IMR-90 (cell line): ENCODE measurements around the gene CSK. TPM values are rescaled to one million over a fixed set of nuclear protein-coding genes. Genes with fewer than 3 reads are reported as not detected.
"Not testable (repeated sequence)": the region's sequence is repeated elsewhere in the genome, so short reads cannot be mapped to it uniquely, and the experiment has no call there.

Experiments used
- ATAC-seq: fragments of 200-7000 bp; cut with Tn5 transposase; 2 replicates; pipeline ENCODE4 v1.9.1; 2020; ENCODE audit warnings: low read depth, mild to moderate bottlenecking, moderate library complexity
- BruUV-seq: library from RNA; stranded (reverse); fragments of 400-500 nt; replicated peaks from 2 replicates; lab custom pipeline; 2021; lab: Mats Ljungman, UMichigan
- CTCF ChIA-PET: fragments of 300-600 bp; formaldehyde crosslinking; extraction: SDS; loops from one replicate; lab custom pipeline; 2021; ENCODE audit warnings: antibody characterized with exemption; lab: Yijun Ruan, JAX
- POLR2A ChIA-PET: fragments of 300-600 bp; sonication (Branson Sonifier 250); formaldehyde crosslinking; loops from one replicate; lab custom pipeline; 2022; ENCODE audit warnings: antibody characterized with exemption; ENCODE audit not compliant: unreplicated experiment; lab: Charles Lee
- DNase-seq: peaks from one replicate; pipeline ENCODE4 v3.0.0; 2013
- H2AFZ ChIP-seq: replicated peaks from 2 replicates; pipeline ENCODE3; 2013; ENCODE audit warnings: low read length, mild to moderate bottlenecking; ENCODE audit not compliant: poor library complexity
- H2AK5ac ChIP-seq: 2 replicates; pipeline ENCODE4 v1.6.1; 2013; ENCODE audit warnings: low read depth, low read length, inconsistent platforms
- H2AK9ac ChIP-seq: replicated peaks from 2 replicates; pipeline ENCODE3; 2013; ENCODE audit warnings: mild to moderate bottlenecking, low read depth, low read length, moderate library complexity; ENCODE audit not compliant: poor library complexity
- H2BK120ac ChIP-seq: 2 replicates; pipeline ENCODE4 v1.6.1; 2013; ENCODE audit warnings: low read depth, low read length, inconsistent platforms
- H2BK15ac ChIP-seq: 3 replicates; pipeline ENCODE4 v1.6.1; 2013; ENCODE audit warnings: low read depth, low read length, inconsistent platforms
- H2BK20ac ChIP-seq: 2 replicates; pipeline ENCODE4 v1.6.1; 2013; ENCODE audit warnings: low read depth, mild to moderate bottlenecking, inconsistent platforms, low read length, moderate library complexity
- H2BK5ac ChIP-seq: 2 replicates; pipeline ENCODE4 v1.6.1; 2013; ENCODE audit warnings: mild to moderate bottlenecking, low read depth, low read length, inconsistent platforms; ENCODE audit not compliant: poor library complexity, severe bottlenecking
- H3K14ac ChIP-seq: replicated peaks from 2 replicates; pipeline ENCODE4 v1.6.1; 2013; ENCODE audit warnings: low read depth, low read length, inconsistent platforms
- H3K18ac ChIP-seq: 2 replicates; pipeline ENCODE4 v1.6.1; 2013; ENCODE audit warnings: low read depth, low read length, control low read depth
- H3K23ac ChIP-seq: 2 replicates; pipeline ENCODE4 v1.6.1; 2013; ENCODE audit warnings: low read depth, low read length, inconsistent platforms
- H3K27ac ChIP-seq: 2 replicates; pipeline ENCODE4 v1.5.1; 2013; ENCODE audit warnings: mild to moderate bottlenecking, control low read depth, low read length; ENCODE audit not compliant: insufficient read depth
- H3K27me3 ChIP-seq: 2 replicates; pipeline ENCODE4 v1.6.1; 2013; ENCODE audit warnings: low read length; ENCODE audit not compliant: control insufficient read depth, insufficient read depth
- H3K36me3 ChIP-seq: 2 replicates; pipeline ENCODE4 v1.6.1; 2013; ENCODE audit warnings: low read length, mixed read lengths; ENCODE audit not compliant: control insufficient read depth, insufficient read depth
- H3K4ac ChIP-seq: 2 replicates; pipeline ENCODE4 v1.6.1; 2013; ENCODE audit warnings: low read depth, low read length, inconsistent platforms
- H3K4me1 ChIP-seq: 2 replicates; pipeline ENCODE4 v1.6.1; 2013; ENCODE audit warnings: low read length, mixed read lengths; ENCODE audit not compliant: control insufficient read depth, insufficient read depth
- H3K4me2 ChIP-seq: 2 replicates; pipeline ENCODE4 v1.6.1; 2013; ENCODE audit warnings: low read depth, mild to moderate bottlenecking, control low read depth, low read length, moderate library complexity
- H3K4me3 ChIP-seq: 2 replicates; pipeline ENCODE4 v1.5.1; 2013; ENCODE audit warnings: low read depth, mild to moderate bottlenecking, control low read depth, low read length, moderate library complexity; ENCODE audit not compliant: insufficient read depth
- H3K56ac ChIP-seq: 2 replicates; pipeline ENCODE4 v1.6.1; 2013; ENCODE audit warnings: low read length, inconsistent platforms; ENCODE audit not compliant: insufficient read depth; ENCODE audit errors: extremely low read depth
- H3K79me1 ChIP-seq, 2 experiments: 2 replicates each; pipeline ENCODE4 v1.6.1; 2013; ENCODE audit warnings: low read length in 2 of 2, inconsistent platforms in 1 of 2, low read depth in 1 of 2
- H3K9ac ChIP-seq: 2 replicates; pipeline ENCODE4 v1.6.1; 2013; ENCODE audit warnings: low read depth, low read length, control low read depth
- H3K9me1 ChIP-seq: 2 replicates; pipeline ENCODE4 v1.6.1; 2013; ENCODE audit warnings: low read length, inconsistent platforms; ENCODE audit not compliant: insufficient read depth
- H3K9me3 ChIP-seq: 2 replicates; pipeline ENCODE4 v1.6.1; 2013; ENCODE audit warnings: low read length; ENCODE audit not compliant: control insufficient read depth, insufficient read depth
- H4K20me1 ChIP-seq: 2 replicates; pipeline ENCODE4 v1.6.1; 2013; ENCODE audit warnings: low read length, inconsistent platforms; ENCODE audit not compliant: insufficient read depth
- H4K5ac ChIP-seq: 2 replicates; pipeline ENCODE4 v1.6.1; 2013; ENCODE audit warnings: mild to moderate bottlenecking, low read depth, low read length, control low read depth
- H4K8ac ChIP-seq, 2 experiments: 2 replicates each; pipeline ENCODE4 v1.6.1; 2013; ENCODE audit warnings: low read depth in 2 of 2, low read length in 2 of 2, control low read depth in 1 of 2, inconsistent platforms in 1 of 2
- H4K91ac ChIP-seq: 2 replicates; pipeline ENCODE4 v1.6.1; 2013; ENCODE audit warnings: low read depth, low read length, inconsistent platforms; ENCODE audit not compliant: insufficient read depth
- WGBS, 2 experiments: methylation state at CpG; one replicate each; pipeline versions ENCODE4 v1.1.5 to v1.1.7; 2013; ENCODE audit warnings: missing lambda C conversion rate in 2 of 2; ENCODE audit not compliant: insufficient read length in 1 of 2; ENCODE audit errors: extremely low coverage in 2 of 2; 5-methylcytosine and 5-hydroxymethylcytosine counted together
- dilution Hi-C: fragments of 300-500 bp; cut with HindIII; formaldehyde crosslinking; loops from one replicate; pipeline ENCODE4 v1.14.3; 2018; ENCODE audit warnings: low sequenced_read_pairs; ENCODE audit not compliant: unreplicated experiment
- in situ Hi-C: fragments of 300-500 bp; cut with MboI; formaldehyde crosslinking; loops from 3 replicates; pipeline ENCODE4 v1.14.3; 2019; ENCODE audit warnings: low sequenced_read_pairs, inconsistent platforms, mixed read lengths
- intact Hi-C: fragments of 100-400 bp; cut with micrococcal nuclease; formaldehyde crosslinking; loops from 2 replicates; pipeline ENCODE4 v1.10.0; 2022
- polyA plus RNA-seq, 3 experiments: library from polyadenylated mRNA; depleted of rRNA; stranded (reverse); fragments of >200 nt; gene quantifications; 2 replicates each; pipeline ENCODE4 v1.2.3, GENCODE V29; 2012; ENCODE audit warnings: low replicate concordance in 1 of 3
- total RNA-seq: library from RNA; depleted of rRNA; stranded (reverse); fragments of >200 nt; gene quantifications from 2 replicates; pipeline ENCODE4 v1.2.3, GENCODE V29; 2012

Gene CSK
- total and polyA plus RNA-seq, 2 of the 4 experiments (the other 2 are of a cell fraction), result 10.8 to 54.0 TPM

GRCh38 chr15:74786081-74786480, 4.2 kb downstream of the CSK start:
- H3K4me3 ChIP-seq, H2BK20ac ChIP-seq, H4K8ac ChIP-seq, H3K27ac ChIP-seq, dilution Hi-C loops, in situ Hi-C loops, intact Hi-C loops, H3K27me3 ChIP-seq, H4K5ac ChIP-seq, H3K4ac ChIP-seq, ATAC-seq, H2BK120ac ChIP-seq, H3K56ac ChIP-seq, H3K36me3 ChIP-seq, H2BK15ac ChIP-seq, H2AK5ac ChIP-seq, H3K18ac ChIP-seq, H3K4me2 ChIP-seq, H3K23ac ChIP-seq, H4K91ac ChIP-seq, H2AFZ ChIP-seq, CTCF ChIA-PET, H2AK9ac ChIP-seq, DNase-seq, BruUV-seq, H2BK5ac ChIP-seq, POLR2A ChIA-PET, H3K9ac ChIP-seq, H3K9me3 ChIP-seq, H3K14ac ChIP-seq: not testable (repeated sequence)
- H3K79me1 ChIP-seq, result peaks cover 9 to 83% of the 10 kb centered on the region in 2 experiments; a peak in 3 of 4 replicates
- H3K9me1 ChIP-seq, result peaks cover 30% of the 10 kb centered on the region
- peaks cover 79% of the 10 kb centered on the region for H4K20me1 ChIP-seq
- peaks cover 38% of the 10 kb centered on the region for H3K4me1 ChIP-seq
- WGBS, 2 experiments, result 92% methylated on average over 7 of the region's 12 CpGs; no CpG with 5 or more reads in 1 of the 2 experiments
